Skeletal muscle satellite cell (primary cell): ENCODE results near the gene CFAP97D2.
"Not testable (repeated sequence)": the region's sequence is repeated elsewhere in the genome, so short reads cannot be mapped to it uniquely, and the experiment has no call there.

ENCODE experiments used
- H3K27me3 ChIP-seq: 2 replicates; pipeline ENCODE4 v1.7.0; 2013; ENCODE audit warnings: low read length; ENCODE audit not compliant: control insufficient read depth, insufficient read depth
- H3K36me3 ChIP-seq: 2 replicates; pipeline ENCODE4 v1.7.0; 2013; ENCODE audit warnings: mild to moderate bottlenecking, control low read depth, low read length; ENCODE audit not compliant: insufficient read depth
- H3K4me1 ChIP-seq: 2 replicates; pipeline ENCODE4 v1.7.0; 2013; ENCODE audit warnings: low read length; ENCODE audit not compliant: control insufficient read depth, insufficient read depth
- H3K4me2 ChIP-seq: 2 replicates; pipeline ENCODE4 v1.7.0; 2013; ENCODE audit warnings: mild to moderate bottlenecking, low read length
- H3K4me3 ChIP-seq: 2 replicates; pipeline ENCODE4 v1.7.0; 2013; ENCODE audit warnings: low read length
- H3K9ac ChIP-seq: 2 replicates; pipeline ENCODE4 v1.7.0; 2013; ENCODE audit warnings: mild to moderate bottlenecking, low read depth, low read length, moderate library complexity
- H3K9me3 ChIP-seq: replicated peaks from 2 replicates; pipeline ENCODE4 v1.7.0; 2013; ENCODE audit warnings: mild to moderate bottlenecking, control low read depth, low read length

CFAP97D2 gene

DNA sequence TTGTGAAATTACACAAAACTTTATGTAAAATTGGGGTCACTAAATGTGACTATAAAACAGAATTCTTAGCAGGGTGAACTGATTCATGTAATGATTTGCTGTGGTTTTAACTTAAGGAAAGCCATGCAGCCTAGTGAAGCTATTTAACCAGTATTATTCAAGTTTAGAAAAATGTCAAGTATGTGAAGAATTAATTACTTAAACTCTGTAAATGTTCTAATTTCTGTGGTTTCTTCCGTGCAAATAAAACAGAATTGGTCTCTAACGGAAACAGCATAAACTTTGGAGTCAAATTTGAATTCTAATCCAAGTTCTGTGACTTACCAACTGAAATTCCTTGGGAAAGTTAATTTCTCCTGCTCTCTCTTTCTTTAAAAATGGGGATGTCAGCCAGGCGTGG, 69.0 kb downstream of the CFAP97D2 start:
- Histone ChIP-seq H3K4me2 (no peak overlapping the region), H3K27me3 (no peaks in the 10 kb centered on the region), H3K4me3 (no peak overlapping the region), H3K9ac (peak overlapping the region; percentile 61), H3K4me1 (no peaks in the 10 kb centered on the region), H3K9me3 (no peaks in the 10 kb centered on the region), H3K36me3 (peaks cover 86% of the 10 kb centered on the region)

DNA sequence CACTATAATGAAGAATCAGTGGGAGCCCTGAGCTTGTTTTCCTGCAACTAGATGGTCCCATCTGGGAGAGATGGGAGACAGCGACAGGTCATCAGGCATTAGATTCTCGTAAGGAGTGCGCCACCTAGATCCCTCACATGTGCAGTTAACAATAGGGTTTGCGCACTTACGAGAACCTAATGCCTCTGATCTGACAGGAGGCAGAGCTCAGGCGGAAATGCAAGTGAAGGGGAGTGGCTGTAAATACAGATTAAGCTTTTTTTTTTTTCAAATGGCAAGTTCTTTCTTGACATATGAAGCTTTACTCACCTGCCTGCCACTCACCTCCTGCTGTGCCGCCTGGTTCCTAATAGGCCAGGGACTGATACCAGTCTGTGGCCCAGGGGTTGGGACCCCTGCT, 70.0 kb downstream of the CFAP97D2 start:
- H3K4me2 ChIP-seq, result no peak overlapping the region
- no peaks in the 10 kb centered on the region for H3K9me3 ChIP-seq
- no peaks in the 10 kb centered on the region for H3K4me1 ChIP-seq
- H3K4me3 ChIP-seq, result no peak overlapping the region
- peaks cover 83% of the 10 kb centered on the region for H3K36me3 ChIP-seq
- H3K9ac ChIP-seq, result no peak overlapping the region
- no peaks in the 10 kb centered on the region for H3K27me3 ChIP-seq

DNA sequence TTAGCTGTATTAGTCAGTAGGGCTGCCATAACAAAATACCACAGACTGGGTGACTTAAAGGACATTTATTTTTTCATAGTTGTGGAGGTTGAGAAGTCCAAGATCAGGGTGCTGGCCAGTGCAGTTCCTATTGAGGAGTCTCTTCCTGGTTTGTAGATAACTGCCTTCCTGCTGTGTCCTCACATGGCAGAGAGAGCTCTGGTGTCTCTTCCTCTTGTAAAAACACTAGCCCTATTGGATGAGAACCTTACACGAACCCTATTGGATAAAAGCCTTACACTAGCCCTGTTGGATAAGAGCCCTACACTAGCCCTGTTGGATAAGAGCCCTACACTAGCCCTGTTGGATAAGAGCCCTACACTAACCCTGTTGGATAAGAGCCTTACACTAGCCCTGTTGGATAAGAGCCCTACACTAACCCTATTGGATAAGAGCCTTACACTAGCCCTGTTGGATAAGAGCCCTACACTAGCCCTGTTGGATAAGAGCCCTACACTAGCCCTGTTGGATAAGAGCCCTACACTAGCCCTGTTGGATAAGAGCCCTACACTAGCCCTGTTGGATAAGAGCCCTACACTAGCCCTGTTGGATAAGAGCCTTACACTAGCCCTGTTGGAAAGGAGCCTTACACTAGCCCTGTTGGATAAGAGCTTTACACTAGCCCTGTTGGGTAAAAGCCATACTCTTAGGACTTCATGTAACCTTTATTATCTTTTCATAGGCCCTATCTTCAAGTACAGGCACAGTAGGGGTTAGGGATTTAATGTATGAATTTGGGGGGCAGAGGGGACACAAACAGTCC, 72.8 kb downstream of the CFAP97D2 start:
- peaks cover 80% of the 10 kb centered on the region for H3K36me3 ChIP-seq
- not testable (repeated sequence) for H3K4me2 ChIP-seq, H3K9ac ChIP-seq, H3K27me3 ChIP-seq, H3K4me3 ChIP-seq, H3K9me3 ChIP-seq, H3K4me1 ChIP-seq

DNA sequence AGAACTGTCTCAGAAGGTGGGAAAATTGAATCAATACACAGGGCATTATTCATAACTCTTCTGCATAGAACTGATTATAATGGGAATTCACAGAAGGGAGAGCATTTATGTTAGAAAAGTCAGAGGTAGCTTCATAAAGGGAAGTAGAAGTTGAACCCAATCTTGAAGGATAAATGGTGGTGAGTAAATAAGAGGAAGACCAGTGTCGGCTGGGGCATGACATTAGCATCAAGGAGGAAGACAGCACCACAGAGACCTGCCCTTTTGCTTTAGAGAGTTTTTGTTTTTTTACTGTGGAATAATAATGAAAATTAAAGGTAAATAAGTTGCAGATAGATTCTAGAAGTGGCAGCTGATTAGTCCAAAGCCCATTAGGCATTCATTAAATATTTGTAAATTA, 77.5 kb downstream of the CFAP97D2 start:
- Histone ChIP-seq H3K9me3 (no peaks in the 10 kb centered on the region), H3K27me3 (no peaks in the 10 kb centered on the region), H3K9ac (no peak overlapping the region), H3K4me3 (no peak overlapping the region), H3K4me2 (no peak overlapping the region), H3K4me1 (no peaks in the 10 kb centered on the region), H3K36me3 (peaks cover 89% of the 10 kb centered on the region)

DNA sequence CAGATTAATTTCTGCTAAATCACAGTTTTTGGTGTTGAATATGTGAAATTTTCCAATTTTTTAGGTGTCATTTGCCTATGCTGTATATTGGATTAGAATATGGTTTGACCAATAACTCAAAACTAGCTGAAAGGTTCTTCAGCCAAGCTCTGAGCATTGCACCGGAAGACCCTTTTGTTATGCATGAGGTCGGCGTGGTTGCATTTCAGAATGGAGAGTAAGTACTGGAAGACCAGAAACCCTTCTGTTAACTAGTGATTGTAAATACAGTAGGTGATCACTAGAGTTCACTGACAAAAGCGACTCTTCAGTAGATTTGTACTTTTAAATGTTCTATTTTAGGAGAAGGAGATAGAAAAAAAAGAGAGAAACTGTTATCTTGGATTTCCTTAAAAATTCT, 78.0 kb downstream of the CFAP97D2 start:
- Histone ChIP-seq H3K4me1 (no peaks in the 10 kb centered on the region), H3K36me3 (peaks cover 89% of the 10 kb centered on the region), H3K4me2 (no peak overlapping the region), H3K9ac (no peak overlapping the region), H3K9me3 (no peaks in the 10 kb centered on the region), H3K27me3 (no peaks in the 10 kb centered on the region), H3K4me3 (no peak overlapping the region)

DNA sequence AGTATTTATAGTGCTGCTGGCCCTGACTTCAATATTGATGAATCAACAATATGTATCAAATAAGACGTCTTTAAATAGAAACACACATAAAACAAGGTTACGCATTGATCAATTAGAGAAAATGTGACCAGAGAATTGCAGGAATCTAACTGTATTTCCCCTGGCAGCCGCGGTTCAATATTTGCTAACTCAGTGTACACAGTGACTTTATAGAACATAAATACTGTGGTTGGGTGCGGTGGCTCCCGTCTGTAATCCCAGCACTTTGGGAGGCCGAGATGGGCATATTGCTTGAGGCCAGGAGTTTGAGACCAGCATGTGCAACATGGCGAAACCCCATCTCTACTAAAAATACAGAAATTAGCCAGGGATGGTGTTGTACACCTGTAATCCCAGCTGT, 79.5 kb downstream of the CFAP97D2 start:
- Histone ChIP-seq H3K4me1 (peaks cover 13% of the 10 kb centered on the region), H3K27me3 (no peaks in the 10 kb centered on the region), H3K4me3 (no peak overlapping the region), H3K4me2 (no peak overlapping the region), H3K9me3 (no peaks in the 10 kb centered on the region), H3K36me3 (peaks cover 92% of the 10 kb centered on the region), H3K9ac (no peak overlapping the region)

DNA sequence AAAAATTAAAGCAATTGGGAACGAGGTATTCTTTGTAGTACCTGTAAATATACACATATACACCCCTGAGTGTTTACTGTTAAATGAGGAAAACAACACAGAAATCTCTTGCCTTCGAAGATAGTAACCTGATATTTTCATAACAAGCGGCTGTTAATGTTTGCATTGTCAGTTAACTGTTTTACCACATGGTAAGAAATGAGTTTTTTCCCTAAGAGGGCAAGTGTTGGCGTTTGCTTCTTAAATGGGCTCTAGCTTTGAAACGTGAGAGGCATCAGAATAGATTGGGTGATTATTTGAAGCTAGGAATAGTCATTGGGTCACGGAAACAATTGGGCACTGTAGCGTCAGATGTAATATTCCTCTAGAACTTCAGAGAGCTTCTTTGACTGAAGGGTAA, 80.3 kb downstream of the CFAP97D2 start:
- no peak overlapping the region for H3K4me3 ChIP-seq
- no peak overlapping the region for H3K4me2 ChIP-seq
- H3K9me3 ChIP-seq, result no peaks in the 10 kb centered on the region
- H3K27me3 ChIP-seq, result no peaks in the 10 kb centered on the region
- peaks cover 21% of the 10 kb centered on the region for H3K4me1 ChIP-seq
- no peak overlapping the region for H3K9ac ChIP-seq
- peaks cover 93% of the 10 kb centered on the region for H3K36me3 ChIP-seq

DNA sequence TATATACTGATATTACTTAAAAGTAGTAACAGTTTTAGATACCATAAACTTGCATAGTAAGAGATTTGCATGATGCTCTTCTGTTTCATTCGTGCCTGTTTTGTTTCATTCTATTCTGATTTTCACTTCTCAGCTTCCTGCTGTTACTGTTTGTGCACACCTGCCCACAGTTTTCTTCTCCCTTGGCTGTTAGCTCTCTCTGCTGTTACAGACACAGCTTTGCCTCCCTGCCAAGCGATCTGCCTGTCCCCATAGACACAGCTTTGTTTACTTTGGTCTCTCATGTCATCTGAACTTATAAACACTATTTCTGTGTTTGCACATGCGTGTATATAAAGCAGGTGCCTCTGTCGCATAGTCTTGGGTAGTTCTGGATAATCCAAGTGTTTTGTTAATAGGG, 80.9 kb downstream of the CFAP97D2 start:
- Histone ChIP-seq H3K9ac (no peak overlapping the region), H3K27me3 (no peaks in the 10 kb centered on the region), H3K36me3 (peaks cover 88% of the 10 kb centered on the region), H3K4me3 (no peak overlapping the region), H3K4me1 (peaks cover 25% of the 10 kb centered on the region), H3K4me2 (no peak overlapping the region), H3K9me3 (no peaks in the 10 kb centered on the region)

DNA sequence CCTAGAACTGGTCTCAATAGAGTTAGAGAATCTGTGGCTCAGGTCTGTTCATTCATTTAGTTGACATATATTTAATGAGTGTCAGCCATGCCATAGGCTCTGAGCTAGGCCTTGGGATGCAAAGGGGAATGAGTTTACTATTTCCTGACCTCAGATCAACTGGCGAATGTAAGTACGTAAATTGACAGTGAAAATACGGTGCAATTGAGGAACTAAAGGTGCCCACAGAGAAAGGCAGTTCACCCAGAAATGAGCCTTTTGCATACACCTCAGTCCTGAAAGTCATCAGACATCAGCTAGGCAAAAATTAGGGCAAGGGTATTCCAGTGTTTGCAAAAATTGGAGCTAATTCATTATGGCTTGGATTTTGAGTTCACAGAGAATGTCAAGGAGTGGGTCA, 81.8 kb downstream of the CFAP97D2 start:
- H3K4me3 ChIP-seq, result no peak overlapping the region
- H3K9ac ChIP-seq, result no peak overlapping the region
- no peaks in the 10 kb centered on the region for H3K27me3 ChIP-seq
- peaks cover 83% of the 10 kb centered on the region for H3K36me3 ChIP-seq
- no peaks in the 10 kb centered on the region for H3K9me3 ChIP-seq
- no peak overlapping the region for H3K4me2 ChIP-seq
- H3K4me1 ChIP-seq, result peaks cover 33% of the 10 kb centered on the region

DNA sequence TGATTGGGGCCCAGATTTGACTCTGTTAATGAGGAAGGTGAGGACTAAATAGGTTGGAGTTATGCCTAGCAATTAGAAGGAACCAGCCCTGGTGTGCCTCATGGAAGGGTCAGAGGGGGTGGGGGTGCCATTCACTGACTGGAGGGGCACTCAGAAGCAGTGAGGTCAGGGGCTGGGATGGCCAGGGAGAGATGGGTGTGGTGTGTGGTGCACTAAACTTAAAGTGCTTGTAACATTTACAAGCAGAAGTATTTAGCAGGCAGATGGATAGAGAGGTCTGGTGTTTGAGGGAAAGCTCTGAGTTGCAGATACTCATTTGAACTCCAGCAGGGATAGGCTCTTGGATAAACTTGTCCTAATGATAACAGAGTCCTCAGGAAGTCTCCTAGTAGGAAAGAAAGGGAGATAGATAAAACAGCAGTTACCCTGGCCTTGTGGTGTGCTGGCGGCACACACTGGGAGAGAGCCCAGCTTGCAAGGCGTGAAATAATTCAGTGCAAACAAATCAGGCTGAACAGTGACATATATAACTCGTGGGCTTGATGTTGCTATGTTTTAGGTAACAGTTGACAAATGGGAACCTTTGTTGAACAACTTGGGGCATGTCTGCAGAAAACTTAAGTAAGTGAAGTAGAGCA, 82.4 kb downstream of the CFAP97D2 start:
- peaks cover 83% of the 10 kb centered on the region for H3K36me3 ChIP-seq
- H3K27me3 ChIP-seq, result no peaks in the 10 kb centered on the region
- H3K4me3 ChIP-seq, result no peak overlapping the region
- no peak overlapping the region for H3K9ac ChIP-seq
- H3K9me3 ChIP-seq, result no peaks in the 10 kb centered on the region
- H3K4me2 ChIP-seq, result no peak overlapping the region
- H3K4me1 ChIP-seq, result peaks cover 39% of the 10 kb centered on the region

DNA sequence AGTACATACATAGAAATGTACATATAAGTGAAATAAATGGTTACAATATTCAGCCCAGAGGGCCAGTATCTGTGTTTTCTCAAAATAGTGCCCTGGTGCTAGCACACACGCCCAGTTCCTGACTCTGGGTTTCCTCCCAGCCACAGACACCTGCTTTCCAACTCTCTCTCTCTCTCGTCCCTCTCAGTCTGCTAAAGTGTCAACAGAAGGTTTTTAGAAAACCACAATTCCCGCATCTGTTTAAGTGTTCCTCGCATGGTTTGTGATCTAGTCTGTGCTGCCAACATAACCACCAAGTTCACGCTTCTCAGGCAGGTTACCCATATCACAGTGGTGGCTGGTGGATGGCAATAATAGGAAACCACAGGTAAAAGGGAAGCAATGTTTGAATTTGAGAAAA, 84.5 kb downstream of the CFAP97D2 start:
- Histone ChIP-seq H3K27me3 (no peaks in the 10 kb centered on the region), H3K4me2 (no peak overlapping the region), H3K9me3 (no peaks in the 10 kb centered on the region), H3K36me3 (peaks cover 76% of the 10 kb centered on the region), H3K9ac (no peak overlapping the region), H3K4me3 (no peak overlapping the region), H3K4me1 (peaks cover 46% of the 10 kb centered on the region)

DNA sequence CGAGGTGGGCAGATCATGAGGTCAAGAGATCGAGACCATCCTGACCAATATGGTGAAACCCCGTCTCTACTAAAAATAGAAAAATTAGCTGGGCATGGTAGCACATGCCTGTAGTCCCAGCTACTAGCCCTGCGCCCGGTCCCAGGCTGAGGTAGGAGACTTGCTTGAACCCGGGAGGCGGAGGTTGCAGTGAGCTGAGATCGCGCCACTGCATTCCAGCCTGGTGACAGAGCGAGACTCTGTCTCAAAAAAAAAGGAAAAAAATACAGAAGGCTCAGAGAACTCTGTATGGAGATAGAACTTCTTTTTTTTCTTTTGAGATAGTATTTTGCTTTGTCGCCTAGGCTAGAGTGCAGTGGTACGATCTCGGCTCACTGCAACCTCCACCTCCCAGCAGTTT, 85.3 kb downstream of the CFAP97D2 start:
- H3K36me3 ChIP-seq, result peaks cover 78% of the 10 kb centered on the region

More for the DNA sequence above, 85.3 kb downstream of the CFAP97D2 start:
- peak overlapping the region; percentile 37 for H3K9ac ChIP-seq
- not testable (repeated sequence) for H3K9me3 ChIP-seq, H3K4me3 ChIP-seq, H3K27me3 ChIP-seq
- peaks cover 47% of the 10 kb centered on the region for H3K4me1 ChIP-seq
- peak overlapping the region; percentile 23 for H3K4me2 ChIP-seq
